Erythroblast (primary cell): ENCODE results near the gene DPP7.
"Not testable (repeated sequence)": the region's sequence is repeated elsewhere in the genome, so short reads cannot be mapped to it uniquely, and the experiment has no call there.

Source experiments
- DNase-seq, 2 experiments: peaks; one replicate each; lab custom pipeline; 2025; lab: John Stamatoyannopoulos, UW
- GATA1 ChIP-seq: IDR thresholded peaks from 2 replicates; pipeline ENCODE4 v1.6.1; 2011; ENCODE audit warnings: low read depth, mild to moderate bottlenecking, control low read depth, low read length, moderate library complexity
- POLR2A ChIP-seq: IDR thresholded peaks from 2 replicates; pipeline ENCODE4 v1.6.1; 2011; ENCODE audit warnings: mild to moderate bottlenecking, low read length

DPP7 gene

DNA sequence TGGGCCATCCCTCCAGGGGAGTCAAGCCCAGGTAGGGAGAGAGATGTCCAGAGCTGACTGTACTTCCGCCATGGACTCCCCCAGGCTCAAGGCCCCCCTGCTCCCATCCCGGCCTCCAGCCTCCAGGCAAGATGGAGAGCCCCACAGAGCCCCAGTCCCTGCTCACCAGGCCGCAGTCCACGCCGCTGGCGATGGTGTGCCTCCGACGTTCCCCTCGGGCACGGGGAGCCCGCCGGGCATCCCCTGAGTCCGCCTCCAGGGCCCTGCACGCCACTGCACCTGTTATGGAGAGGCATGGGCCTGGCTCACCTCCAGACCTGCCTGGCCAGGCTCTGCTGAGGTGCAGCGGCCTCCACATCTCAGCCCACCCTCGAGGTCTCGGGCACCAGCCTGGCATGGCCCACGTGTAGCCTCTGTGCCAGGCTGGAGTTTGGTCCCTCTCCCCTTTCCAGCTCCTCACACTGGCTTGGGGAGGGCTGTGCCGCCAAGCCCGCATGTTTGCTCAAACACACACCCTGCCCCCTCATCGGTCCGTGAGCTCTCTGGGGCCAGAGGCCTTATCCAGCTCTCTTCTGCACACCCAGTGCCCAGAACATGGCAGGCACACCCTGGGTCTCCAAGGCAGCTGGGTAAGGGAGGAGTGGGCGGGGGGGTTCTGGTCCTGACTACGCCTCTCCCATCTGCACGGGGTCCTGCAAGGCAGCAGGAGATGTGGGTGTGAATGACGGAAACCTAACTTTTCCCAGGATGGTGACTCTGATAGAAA lies 48.3 kb downstream of the DPP7 start:
- TF ChIP-seq POLR2A (no peak), GATA1 (no peak)
- DNase-seq = no peak

DNA sequence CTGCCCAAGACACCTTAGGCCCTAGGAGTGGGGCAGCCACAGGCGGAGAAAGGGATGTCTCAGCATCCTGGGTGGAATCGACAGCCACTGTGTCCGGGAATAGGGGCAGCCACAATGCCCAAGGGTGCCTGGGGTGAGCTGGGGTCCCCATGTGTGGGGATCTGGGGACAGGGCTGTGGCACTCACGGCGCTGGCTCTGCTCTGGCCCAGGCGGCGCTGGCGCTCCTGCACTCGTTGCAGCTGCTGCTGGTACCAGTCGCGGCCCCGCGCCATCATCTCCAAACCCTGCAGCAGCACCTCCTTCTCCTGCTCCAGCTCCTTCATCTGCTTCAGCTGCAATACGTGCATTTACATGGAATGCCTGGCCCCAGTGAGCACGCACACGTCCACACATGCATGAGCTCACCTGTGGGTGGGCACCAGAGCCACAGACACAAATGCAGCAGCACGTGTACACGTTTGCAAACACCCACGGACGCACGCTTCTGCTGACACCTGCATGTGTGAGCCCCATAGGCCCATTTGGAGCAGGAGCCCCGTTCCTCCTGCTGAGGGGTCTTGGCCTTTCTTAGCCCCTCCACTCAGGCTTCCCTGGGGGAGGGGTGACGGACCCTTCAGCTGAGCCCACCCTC lies 49.1 kb downstream of the DPP7 start:
- no peak for DNase-seq
- TF ChIP-seq POLR2A (no peak), GATA1 (no peak)

DNA sequence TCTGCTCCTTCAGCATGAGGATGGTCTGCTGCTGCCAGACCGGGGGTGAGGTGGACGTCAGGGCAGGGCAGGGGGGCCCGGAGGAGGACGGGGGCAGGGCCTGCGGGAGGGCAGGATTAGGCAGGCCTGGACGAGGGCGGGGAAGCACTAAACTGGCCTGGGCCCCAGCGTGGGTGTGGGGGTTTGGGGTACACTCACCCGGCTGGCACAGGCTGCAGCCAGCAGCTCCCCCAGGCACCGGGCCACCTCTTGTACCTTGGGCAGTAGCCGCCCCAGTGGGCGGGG lies 49.7 kb downstream of the DPP7 start:
- TF ChIP-seq GATA1 (no peak), POLR2A (no peak)

DNA sequence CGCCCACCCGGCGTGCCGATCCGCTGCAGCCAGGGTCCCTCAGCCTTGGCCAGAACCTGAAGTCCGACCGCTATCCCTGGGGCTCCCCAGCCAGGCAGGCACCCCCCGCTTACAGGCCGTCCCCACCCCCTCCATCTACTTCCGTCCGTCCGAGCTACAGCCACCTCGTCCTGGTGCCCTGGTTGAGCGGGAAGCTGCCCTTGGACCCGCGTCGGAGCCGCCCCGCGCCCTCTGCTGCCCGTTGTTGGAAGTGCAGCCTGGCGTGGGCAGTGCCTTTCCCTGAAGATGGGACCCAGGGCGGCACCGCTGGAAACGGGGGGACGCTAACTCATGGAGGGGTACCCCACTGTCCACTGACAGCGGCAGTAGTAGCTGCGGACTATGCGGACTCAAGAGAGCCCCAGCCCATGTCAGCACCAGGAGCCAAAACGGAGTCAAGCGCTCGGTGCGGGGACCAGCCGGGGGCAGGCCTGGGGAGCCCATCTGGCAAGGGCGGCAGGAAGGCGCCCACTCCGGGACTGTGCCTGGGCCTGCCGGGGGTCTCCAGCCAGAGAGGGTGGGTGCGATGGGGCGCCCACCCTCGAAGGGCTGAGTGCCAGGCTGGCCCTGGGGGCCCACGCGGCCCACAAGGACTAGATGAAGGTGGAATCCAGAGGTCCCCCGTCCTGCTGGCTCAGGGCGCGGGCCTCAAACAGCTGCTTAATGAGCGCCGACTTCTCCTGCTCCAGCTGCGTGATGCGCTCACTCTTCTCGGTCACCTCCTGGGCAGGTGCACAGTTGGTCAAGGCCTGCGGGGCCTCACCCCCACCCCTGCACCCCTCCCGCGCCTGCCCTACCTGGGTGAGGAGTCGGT lies 50.3 kb downstream of the DPP7 start:
- DNase-seq = peak; percentile 49 to 72

More for the DNA sequence above, 49.7 kb downstream of the DPP7 start:
- no peak for DNase-seq

DNA sequence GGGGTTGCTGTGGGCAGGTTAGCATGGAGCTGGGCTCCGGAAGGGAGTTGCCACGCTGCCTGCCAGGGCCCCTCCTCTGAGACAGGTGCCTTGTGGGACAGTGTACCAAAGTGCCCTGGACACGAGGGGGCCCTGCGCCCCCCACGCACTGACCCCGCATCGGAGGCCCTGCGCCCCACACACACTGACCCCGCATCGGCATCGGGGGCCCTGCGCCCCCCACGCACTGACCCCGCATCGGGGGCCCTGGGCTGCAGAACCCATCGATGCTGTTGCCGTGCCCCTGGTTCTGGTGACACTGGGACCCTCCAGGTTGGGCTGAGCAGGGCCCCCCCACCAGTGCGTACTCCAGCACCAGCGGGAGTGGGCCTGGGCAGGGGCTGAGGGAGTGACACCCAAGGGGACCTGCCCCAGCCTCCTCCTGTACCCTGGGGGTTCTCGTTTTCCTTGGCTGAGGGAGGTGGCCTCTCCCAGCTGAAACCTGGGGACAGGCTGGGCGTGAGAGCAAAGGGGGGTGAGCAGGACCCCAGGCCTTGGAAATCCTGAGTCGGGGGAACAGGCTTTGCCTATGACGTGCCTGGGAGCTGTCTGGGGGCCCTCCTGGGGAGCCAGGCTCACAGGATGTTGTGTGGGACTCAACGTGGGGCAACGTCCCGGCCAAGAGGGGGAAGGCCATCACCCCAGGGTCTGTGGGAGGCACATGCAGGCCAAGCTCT lies 51.1 kb downstream of the DPP7 start:
- DNase-seq = no peak
- no peak for TF ChIP-seq POLR2A
- no peak for TF ChIP-seq GATA1

More for the DNA sequence above, 50.3 kb downstream of the DPP7 start:
- TF ChIP-seq POLR2A (no peak), GATA1 (no peak)

DNA sequence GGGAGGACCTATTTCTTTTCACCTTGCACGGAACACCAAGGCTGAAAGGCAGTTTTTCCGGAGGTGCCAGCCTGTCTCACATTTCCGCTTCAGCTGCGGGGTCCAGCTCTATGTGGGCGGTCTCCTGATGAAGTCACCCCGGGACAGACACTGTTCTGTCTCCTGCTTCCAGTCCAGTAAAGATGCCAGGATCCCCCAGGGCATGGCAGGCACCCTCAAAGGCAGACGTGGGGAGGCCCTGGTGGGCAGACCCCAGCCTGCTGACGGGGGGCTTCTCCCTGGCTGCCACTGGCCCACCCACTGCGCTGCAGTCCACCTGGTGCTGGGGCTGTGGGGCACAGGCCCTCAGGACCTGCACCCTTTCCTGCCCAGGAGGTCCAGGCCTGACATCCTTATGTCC lies 51.7 kb downstream of the DPP7 start:
- DNase-seq = not testable (repeated sequence)

DNA sequence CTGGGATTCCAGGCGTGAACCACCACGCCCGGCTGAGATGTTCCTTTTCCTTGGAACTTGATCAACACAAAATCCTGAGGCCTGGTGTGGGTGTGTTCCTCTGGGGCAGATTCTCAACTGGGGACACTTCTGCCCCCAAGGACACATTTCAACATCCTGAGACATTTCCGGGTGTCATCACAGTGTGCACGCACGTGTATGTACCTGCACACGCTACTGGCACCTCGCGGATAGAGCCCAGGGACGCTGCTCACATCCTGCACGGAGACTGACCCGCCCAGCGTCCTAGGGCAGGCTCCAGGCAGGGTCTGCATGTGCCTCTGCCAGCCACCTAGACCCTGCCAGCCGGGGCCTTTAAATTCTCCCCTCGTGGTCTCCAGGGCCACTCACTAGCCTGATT lies 52.1 kb downstream of the DPP7 start:
- no peak for TF ChIP-seq POLR2A
- TF ChIP-seq GATA1 = no peak
- DNase-seq = no peak
